Fibroblast of the aortic adventitia (primary cell): Measurements from ENCODE around the gene PDIK1L. TPM values are rescaled to one million over a fixed set of nuclear protein-coding genes. Genes with fewer than 3 reads are reported as not detected.

ENCODE experiments used
- DNase-seq: peaks from one replicate; pipeline ENCODE4 v3.0.0-alpha.2; 2010; ENCODE audit warnings: low read depth
- H3K4me3 ChIP-seq: 2 replicates; pipeline ENCODE4 v1.5.1; 2011; ENCODE audit warnings: low read depth, mild to moderate bottlenecking, control low read depth, low read length, moderate library complexity
- total RNA-seq: library from RNA; depleted of rRNA; stranded (reverse); fragments of >200 nt; gene quantifications from 2 replicates; pipeline ENCODE4 v1.2.3, GENCODE V29; 2012; ENCODE audit warnings: low replicate concordance
- TF ChIP-seq, protein P1 (sequence below): IDR thresholded peaks from 2 replicates; pipeline ENCODE4 v1.5.1; 2011; ENCODE audit warnings: mild to moderate bottlenecking, low read length, control low read depth, inconsistent platforms; ENCODE audit not compliant: insufficient read depth

PDIK1L gene
- total RNA-seq, 1 donor: 10.1 TPM

- no peak for DNase-seq
- H3K4me3 ChIP-seq: no peak overlapping the region
- TF ChIP-seq, protein P1, sequence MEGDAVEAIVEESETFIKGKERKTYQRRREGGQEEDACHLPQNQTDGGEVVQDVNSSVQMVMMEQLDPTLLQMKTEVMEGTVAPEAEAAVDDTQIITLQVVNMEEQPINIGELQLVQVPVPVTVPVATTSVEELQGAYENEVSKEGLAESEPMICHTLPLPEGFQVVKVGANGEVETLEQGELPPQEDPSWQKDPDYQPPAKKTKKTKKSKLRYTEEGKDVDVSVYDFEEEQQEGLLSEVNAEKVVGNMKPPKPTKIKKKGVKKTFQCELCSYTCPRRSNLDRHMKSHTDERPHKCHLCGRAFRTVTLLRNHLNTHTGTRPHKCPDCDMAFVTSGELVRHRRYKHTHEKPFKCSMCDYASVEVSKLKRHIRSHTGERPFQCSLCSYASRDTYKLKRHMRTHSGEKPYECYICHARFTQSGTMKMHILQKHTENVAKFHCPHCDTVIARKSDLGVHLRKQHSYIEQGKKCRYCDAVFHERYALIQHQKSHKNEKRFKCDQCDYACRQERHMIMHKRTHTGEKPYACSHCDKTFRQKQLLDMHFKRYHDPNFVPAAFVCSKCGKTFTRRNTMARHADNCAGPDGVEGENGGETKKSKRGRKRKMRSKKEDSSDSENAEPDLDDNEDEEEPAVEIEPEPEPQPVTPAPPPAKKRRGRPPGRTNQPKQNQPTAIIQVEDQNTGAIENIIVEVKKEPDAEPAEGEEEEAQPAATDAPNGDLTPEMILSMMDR: no peak
Observed at GRCh38 chr1:26134466-26134865, 22.8 kb downstream of the PDIK1L start.

GRCh38 chr1:26138974-26139558 lies 27.4 kb downstream of the PDIK1L start:
- H3K4me3 ChIP-seq: no peak overlapping the region
- no peak for DNase-seq
- TF ChIP-seq, protein P1: no peak

- H3K4me3 ChIP-seq: no peak overlapping the region
- no peak for DNase-seq
- TF ChIP-seq, protein P1: peak; percentile 21
Observed at GRCh38 chr1:26142159-26142558, 30.5 kb downstream of the PDIK1L start.

- DNase-seq: peak; percentile 89
- H3K4me3 ChIP-seq: no peak overlapping the region
- TF ChIP-seq, protein P1: peak; percentile 77
Observed at GRCh38 chr1:26145041-26145959, 33.7 kb downstream of the PDIK1L start.

DNA sequence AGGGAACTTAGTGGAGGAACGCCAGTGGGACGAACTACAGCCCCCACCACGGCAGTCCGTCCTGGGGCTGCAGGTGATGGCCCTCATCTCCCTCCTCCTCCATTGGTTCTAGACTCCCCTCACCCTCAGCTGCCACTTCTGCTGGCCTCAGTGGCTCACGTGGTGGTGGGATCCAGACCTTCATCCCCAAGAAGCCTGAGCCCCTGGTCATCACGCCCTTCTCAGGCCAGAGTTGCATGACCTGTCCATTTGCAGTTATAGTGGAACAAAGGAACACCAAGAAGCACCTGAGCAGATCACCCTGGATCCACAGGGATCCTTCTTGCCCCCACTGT lies 34.3 kb downstream of the PDIK1L start:
- no peak for DNase-seq
- TF ChIP-seq, protein P1: no peak
- H3K4me3 ChIP-seq: no peak overlapping the region

- H3K4me3 ChIP-seq: no peak overlapping the region
- DNase-seq: no peak
- TF ChIP-seq, protein P1: no peak
Observed at GRCh38 chr1:26148887-26149286, 37.3 kb downstream of the PDIK1L start.
